GM12872 (cell line): ENCODE results near the gene CDKN1A.

Experiments used
- CTCF ChIP-seq: IDR thresholded peaks from 3 replicates; pipeline ENCODE4 v1.5.1; 2011; ENCODE audit warnings: low read depth, mild to moderate bottlenecking, low read length, moderate library complexity; ENCODE audit not compliant: insufficient read depth

The CDKN1A gene

GRCh38 chr6:36649701-36650484, 28.6 kb upstream of the CDKN1A start:
- TF ChIP-seq CTCF, result no peak

GRCh38 chr6:36650848-36651478, 27.6 kb upstream of the CDKN1A start:
- no peak for TF ChIP-seq CTCF

GRCh38 chr6:36651659-36652379, 26.7 kb upstream of the CDKN1A start:
- no peak for TF ChIP-seq CTCF

- TF ChIP-seq CTCF, result no peak
Measured at GRCh38 chr6:36655085-36655724, 23.3 kb upstream of the CDKN1A start.

- no peak for TF ChIP-seq CTCF
Measured at GRCh38 chr6:36656441-36656840, 22.1 kb upstream of the CDKN1A start.

GRCh38 chr6:36657271-36657670, 21.2 kb upstream of the CDKN1A start:
- peak; percentile 43; the same call in 2 of the 3 replicates for TF ChIP-seq CTCF
